NOMO-1 treated with dmso at 0.1 percent for 144 hours (cell line): ENCODE data around the gene TJAP1.
"Not testable (repeated sequence)": the region's sequence is repeated elsewhere in the genome, so short reads cannot be mapped to it uniquely, and the experiment has no call there.

Experiments
- DNase-seq: peaks from one replicate; lab custom pipeline; 2025; ENCODE audit not compliant: unreplicated experiment; lab: John Stamatoyannopoulos, UW

TJAP1 gene

DNA sequence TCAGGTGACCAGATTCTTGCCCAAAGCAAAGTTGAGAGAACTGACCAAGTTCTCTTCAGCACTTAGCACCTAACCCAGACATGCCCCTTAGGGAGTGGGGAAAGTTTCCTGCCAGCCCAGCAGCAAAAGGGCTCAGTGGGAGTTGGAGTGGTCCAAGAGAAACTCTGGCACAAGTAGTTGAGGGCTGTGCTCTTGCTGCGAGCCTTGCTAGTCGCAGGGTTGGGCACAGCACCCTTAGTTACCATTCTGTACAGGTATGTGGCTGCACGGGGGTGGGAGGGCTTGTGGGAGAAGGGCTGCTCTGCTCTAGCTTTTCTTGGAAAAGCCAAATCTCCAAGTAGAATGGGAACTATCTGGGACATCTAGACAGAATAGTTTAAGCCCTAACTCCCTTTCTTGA lies 45.9 kb downstream of the TJAP1 start:
- no peak for DNase-seq

DNA sequence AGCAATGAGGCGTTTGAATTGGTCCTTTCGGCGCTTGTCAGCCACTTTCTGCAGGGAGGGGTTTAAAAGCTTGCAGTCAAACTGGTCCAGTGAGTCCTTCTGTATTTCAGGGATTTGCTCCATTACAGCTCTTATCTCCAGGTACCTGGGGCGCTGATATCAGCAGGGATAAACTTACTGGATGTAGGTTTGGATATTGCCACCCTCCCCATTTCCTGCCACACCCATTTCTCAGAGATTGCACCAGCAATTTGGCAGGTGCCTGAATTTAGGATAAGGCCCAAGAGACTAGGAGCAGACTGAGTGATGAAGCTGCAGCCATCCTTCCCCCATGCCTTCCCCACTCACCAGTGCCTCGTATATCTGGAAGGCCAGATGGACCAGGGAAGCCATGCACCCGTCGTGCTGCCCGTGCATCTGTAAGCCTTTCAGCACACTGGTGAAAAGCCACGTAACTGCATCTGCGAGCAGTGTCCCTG lies 47.2 kb downstream of the TJAP1 start:
- DNase-seq, result no peak

DNA sequence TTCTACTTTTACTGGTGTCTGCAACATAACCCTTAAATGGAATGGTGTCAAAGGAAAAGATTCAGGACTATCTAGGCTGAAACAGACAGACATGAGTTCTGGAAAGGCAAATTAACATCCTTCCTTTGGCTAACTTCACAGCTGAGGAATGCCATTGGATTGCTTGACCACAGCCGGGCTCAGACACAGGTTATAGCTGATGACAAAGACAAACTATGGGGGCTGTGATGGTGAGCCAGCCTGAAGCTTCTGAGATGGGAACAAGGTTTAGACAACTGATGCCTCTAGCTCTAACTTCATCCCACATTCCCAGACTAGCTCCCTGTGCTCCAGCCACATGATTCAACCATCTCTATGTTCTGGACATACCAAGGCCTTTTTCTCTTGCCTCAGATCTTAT lies 54.8 kb downstream of the TJAP1 start:
- DNase-seq, result no peak

DNA sequence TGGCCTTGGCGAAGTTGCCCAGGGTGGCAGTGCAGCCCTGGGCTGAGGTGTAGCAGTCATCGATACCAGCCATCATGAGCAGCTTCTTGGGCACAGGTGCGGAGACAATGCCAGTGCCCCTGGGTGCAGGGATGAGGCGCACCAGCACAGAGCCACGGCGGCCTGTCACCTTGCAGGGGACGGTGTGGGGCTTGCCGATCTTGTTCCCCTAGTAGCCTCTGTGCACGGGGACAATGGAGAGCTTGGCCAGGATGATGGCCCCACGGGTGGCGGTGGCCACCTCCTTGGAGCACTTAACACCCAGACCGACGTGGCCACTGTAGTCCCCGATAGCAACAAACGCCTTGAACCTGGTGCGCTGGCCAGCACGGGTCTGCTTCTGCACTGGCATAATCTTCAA lies 61.6 kb downstream of the TJAP1 start:
- not testable (repeated sequence) for DNase-seq

DNA sequence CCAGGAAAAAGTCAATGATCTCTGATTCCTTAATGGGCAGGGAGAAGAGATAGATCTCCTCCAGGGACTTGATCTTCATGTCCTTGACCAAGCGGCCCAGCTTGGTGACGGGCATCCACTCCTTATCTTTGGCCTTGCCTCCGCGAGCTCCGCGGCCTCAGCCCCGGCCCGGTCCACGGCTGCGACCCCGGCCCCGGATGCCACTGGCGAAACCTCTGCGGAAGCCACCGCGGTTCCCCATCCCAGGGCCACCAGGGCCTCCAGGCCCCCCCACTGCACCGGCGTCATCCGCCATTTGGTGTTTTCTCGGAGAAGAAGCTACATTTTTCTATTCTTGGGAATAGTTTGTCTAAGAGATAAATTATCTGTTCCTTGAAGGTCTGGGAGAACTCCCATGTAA lies 62.0 kb downstream of the TJAP1 start:
- DNase-seq, result not testable (repeated sequence)

DNA sequence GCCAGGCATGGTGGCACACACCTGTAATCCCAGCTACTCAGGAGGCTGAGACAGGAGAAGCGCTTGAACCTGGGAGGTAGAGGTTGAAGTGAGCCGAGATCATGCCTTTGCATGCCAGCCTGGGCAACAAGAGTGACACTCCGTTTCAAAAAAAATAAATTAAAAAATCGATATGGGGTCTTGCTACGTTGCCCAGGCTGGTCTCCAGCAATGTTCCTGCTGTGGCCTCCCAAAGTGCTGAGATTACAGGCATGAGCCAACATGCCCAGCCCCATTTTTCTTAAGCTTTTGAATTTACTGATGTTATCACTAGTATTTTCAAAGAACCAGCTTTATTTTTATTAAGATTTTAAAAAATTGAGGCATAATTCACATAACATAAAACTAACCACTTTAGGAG lies 63.1 kb downstream of the TJAP1 start:
- no peak for DNase-seq

DNA sequence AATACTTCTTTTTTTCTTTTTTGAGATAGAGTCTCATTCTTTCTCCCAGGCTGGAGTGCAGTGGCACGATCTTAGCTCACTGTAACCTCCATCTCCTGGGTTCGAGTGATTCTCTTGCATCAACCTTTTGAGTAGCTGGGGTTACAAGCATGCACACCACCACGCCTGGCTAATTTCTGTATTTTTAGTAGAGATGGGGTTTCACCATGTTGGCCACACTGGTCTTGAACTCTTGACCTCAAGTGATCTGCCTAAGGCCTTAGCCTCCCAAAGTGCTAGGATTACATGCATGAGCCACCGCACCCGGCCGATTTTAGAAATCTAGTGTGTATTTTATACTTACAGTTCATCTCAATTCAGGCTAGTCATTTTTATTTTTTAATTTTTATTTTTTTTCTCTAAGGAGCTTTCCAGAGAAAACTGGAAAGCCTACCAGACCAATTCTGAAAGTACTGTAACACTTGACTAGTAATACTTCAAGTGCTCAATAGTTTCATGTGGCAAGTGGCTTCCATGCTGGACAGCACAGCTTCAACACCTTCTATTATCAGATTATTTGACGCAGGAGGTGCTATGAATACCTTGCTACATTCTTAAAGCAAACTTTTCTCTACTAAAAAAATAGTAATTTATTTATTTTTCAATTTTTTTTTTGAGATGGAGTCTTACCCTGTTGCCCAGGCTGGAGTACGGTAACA lies 64.6 kb downstream of the TJAP1 start:
- no peak for DNase-seq

DNA sequence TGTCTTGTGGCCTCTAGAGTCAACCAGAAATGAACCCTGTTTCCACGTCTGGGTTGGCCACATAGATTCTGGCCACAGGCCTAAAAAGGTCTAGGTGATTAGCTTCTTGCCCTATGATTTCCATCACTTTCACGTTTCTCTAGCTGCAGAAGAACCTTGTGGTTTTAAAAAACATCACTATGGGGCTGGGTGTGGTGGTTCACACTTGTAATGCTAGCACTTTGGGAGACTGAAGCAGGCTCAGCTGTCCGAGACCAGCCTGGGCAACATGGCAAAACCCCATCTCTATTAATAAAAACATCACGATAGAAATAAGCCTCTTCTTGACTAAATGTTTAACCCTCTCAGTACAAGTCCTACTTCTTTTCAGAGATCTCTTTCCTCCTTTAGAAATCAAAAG lies 67.1 kb downstream of the TJAP1 start:
- DNase-seq, result no peak

DNA sequence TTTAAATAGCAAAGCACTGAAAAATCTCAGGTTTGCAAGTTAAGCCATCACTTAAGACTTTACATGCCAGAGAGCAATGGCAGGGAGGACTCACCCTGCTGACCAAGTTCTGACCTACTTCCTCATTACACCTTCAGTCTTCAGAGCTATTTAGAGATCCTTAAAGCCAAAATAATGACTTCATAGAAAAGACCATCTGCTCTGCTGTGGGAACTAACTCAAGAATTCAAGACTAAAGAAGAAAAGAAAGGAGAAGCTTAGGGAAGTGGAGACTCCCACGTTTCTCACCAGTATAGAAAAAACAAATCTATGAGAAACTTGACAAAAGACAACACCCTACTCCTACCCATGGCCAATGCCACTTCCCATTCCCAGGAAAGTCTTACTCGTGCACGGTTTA lies 69.9 kb downstream of the TJAP1 start:
- no peak for DNase-seq
